HG03066 (cell line): Measurements from ENCODE around the gene B3GALT6.

Experiments used
- ATAC-seq: cut with Tn5 transposase; IDR thresholded peaks from one replicate; pipeline ENCODE4 v1.9.1; 2021; ENCODE audit warnings: low read depth; ENCODE audit not compliant: unreplicated experiment

B3GALT6 gene

GRCh38 chr1:1229770-1230169 is 2.3 kb upstream of the B3GALT6 start:
- ATAC-seq: no peak

GRCh38 chr1:1230656-1231399 is 1.2 kb upstream of the B3GALT6 start:
- ATAC-seq: no peak

- ATAC-seq: peak; percentile 90
These were observed 433 bp upstream of the B3GALT6 start, which contains the start of gene SDF4 for GRCh38 chr1:1231400-1232207. Gene SDF4, minus strand, starts transcription at chr1:1232001. Its CDS starts 3,229 bp downstream, at chr1:1228772.

GRCh38 chr1:1232796-1233566 is 944 bp downstream of the B3GALT6 start:
- no peak for ATAC-seq

- ATAC-seq: no peak
These were observed 1.5 kb downstream of the B3GALT6 start for GRCh38 chr1:1233567-1233892.

- ATAC-seq: no peak
These were observed 2.3 kb downstream of the B3GALT6 start for GRCh38 chr1:1234180-1234808.

- ATAC-seq: no peak
These were observed 3.1 kb downstream of the B3GALT6 start for GRCh38 chr1:1235016-1235744.

GRCh38 chr1:1236176-1236763 is 4.2 kb downstream of the B3GALT6 start:
- ATAC-seq: no peak

GRCh38 chr1:1236945-1237873 is 5.2 kb downstream of the B3GALT6 start:
- no peak for ATAC-seq

GRCh38 chr1:1237874-1238701 is 6.1 kb downstream of the B3GALT6 start:
- no peak for ATAC-seq

- ATAC-seq: no peak
These were observed 6.7 kb downstream of the B3GALT6 start for GRCh38 chr1:1238702-1239178.

- ATAC-seq: no peak
These were observed 7.2 kb downstream of the B3GALT6 start for GRCh38 chr1:1239227-1239613.

GRCh38 chr1:1239614-1240347 is 7.7 kb downstream of the B3GALT6 start:
- no peak for ATAC-seq

- ATAC-seq: no peak
These were observed 8.3 kb downstream of the B3GALT6 start for GRCh38 chr1:1240348-1240732.

GRCh38 chr1:1240822-1241587 is 9.0 kb downstream of the B3GALT6 start:
- ATAC-seq: no peak

GRCh38 chr1:1241588-1242219 is 9.7 kb downstream of the B3GALT6 start:
- ATAC-seq: no peak
